Measurements from ENCODE around the gene KRT4.

The KRT4 gene

GRCh38 chr12:52781399-52782082 lies 32.4 kb downstream of the KRT4 start:
- no peak for TF ChIP-seq CTCF (IDR thresholded peaks at IDR 0.05; ENCODE audit: control extremely low read depth, extremely low read depth, low read depth, missing control alignments)
- ChIA-PET POLR2A (no interaction called here), CTCF (interaction anchor here (0.8 to 1.8 kb wide), 4 partner anchors 9 to 25 kb away, joined by 3 to 5 read pairs (median 4); no protein-coding TSS in a partner anchor)
- DNase-seq (ENCODE audit: extremely low spot score): no peak

GRCh38 chr12:52779914-52780313 lies 34.0 kb downstream of the KRT4 start:
- no peak for DNase-seq (ENCODE audit: extremely low spot score)
- CTCF ChIA-PET: interaction anchor here (1.0 kb wide), 1 partner anchor 18 kb away, joined by 3 read pairs; no protein-coding TSS in a partner anchor

GRCh38 chr12:52778833-52779232 lies 35.1 kb downstream of the KRT4 start:
- POLR2A ChIA-PET: no interaction called here
- no peak for DNase-seq (ENCODE audit: extremely low spot score)
- TF ChIP-seq CTCF (IDR thresholded peaks at IDR 0.05; ENCODE audit: control extremely low read depth, extremely low read depth, low read depth, missing control alignments): no peak
- CTCF ChIA-PET: no interaction called here

More at GRCh38 chr12:52779914-52780313, 34.0 kb downstream of the KRT4 start:
- no peak for TF ChIP-seq CTCF (IDR thresholded peaks at IDR 0.05; ENCODE audit: control extremely low read depth, extremely low read depth, low read depth, missing control alignments)
- POLR2A ChIA-PET: no interaction called here

DNA sequence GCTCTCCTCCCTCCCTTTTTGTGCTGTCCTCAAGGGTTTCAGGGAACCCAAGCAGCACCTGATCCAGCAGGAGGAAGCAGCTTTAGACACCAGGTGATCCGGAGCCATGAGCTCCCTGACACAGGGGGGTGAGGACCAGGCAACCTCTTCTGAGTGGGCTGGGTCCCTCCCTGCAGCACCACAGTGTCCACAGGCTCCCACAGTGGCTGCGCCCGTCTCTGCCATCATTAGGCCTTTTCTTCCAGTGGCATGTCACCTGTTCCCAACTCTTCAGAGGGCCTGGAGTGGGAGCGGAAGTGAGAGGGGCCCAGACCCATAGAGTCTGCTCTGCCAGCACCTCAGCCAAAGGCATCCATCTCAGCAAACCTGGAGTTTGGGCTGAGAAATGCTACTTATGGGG lies 36.4 kb downstream of the KRT4 start:
- ChIA-PET POLR2A (no interaction called here), CTCF (no interaction called here)
- no peak for DNase-seq (ENCODE audit: extremely low spot score)
- TF ChIP-seq CTCF (IDR thresholded peaks at IDR 0.05; ENCODE audit: control extremely low read depth, extremely low read depth, low read depth, missing control alignments): no peak

DNA sequence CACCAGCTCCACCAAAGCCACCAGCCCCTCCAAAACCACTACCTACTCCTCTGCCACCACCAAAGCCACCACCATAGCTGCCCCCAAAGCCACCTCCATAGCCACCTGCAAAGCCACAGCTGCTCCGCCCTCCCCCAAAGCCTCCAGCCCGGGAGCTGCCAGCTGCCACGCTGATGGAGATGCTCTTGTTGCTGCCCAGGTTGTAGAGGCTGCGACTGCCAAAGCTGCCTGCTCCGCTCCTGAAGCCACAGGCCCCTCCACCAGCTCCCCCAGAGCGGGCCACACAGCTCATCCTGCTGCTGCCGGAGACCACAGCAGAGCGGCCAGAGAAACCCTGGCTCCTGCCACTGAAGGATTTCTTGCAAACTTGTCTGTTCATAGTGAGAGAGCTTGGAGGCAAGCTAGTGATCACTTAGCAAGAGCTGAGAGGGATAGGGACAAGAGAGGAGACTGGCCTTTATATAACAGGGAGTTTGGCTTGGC lies 37.0 kb downstream of the KRT4 start, which contains the start of gene KRT76:
TSS of gene KRT76 (minus strand) at position 433 of the 483 bp plus-strand sequence. CDS start at position 379, 54 bp downstream.
- POLR2A ChIA-PET: no interaction called here
- no peak for DNase-seq (ENCODE audit: extremely low spot score)
- TF ChIP-seq CTCF (IDR thresholded peaks at IDR 0.05; ENCODE audit: control extremely low read depth, extremely low read depth, low read depth, missing control alignments): no peak
- CTCF ChIA-PET: interaction anchor here (1.5 kb wide), 1 partner anchor 13 kb away, joined by 3 read pairs; no protein-coding TSS in a partner anchor

- POLR2A ChIA-PET: no interaction called here
- no peak for TF ChIP-seq CTCF (IDR thresholded peaks at IDR 0.05; ENCODE audit: control extremely low read depth, extremely low read depth, low read depth, missing control alignments)
Measured at GRCh38 chr12:52776435-52776834, 37.5 kb downstream of the KRT4 start.

More at GRCh38 chr12:52776435-52776834, 37.5 kb downstream of the KRT4 start:
- CTCF ChIA-PET: interaction anchor here (1.5 kb wide), 1 partner anchor 12 kb away, joined by 3 read pairs; no protein-coding TSS in a partner anchor
- DNase-seq (ENCODE audit: extremely low spot score): no peak
